ENCODE measurements around the gene PRKACA.
"Not testable (repeated sequence)": the region's sequence is repeated elsewhere in the genome, so short reads cannot be mapped to it uniquely, and the experiment has no call there.

Gene PRKACA

DNA sequence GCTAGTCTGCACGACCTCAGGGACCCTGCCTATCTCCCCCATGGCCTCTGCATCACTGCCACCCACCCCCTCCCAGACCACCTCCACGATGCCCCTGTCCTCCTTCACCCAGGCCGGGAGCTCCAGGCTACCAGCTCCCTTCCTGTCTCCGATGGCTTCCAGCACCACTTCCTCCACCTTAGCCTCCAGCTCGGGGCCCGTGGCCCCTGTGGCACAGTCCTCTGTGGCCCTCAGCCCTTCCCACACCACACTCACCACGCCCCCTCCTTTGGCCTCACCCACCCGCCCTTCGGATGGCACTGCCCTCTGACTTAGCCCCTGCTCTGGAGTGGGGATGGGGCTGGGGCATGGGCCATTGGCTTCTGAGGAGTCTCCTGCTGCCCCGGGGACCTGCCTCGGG is 62.8 kb downstream of the PRKACA start:
- DNase-seq (ENCODE audit: low read depth), result no peak
- H3K4me3 ChIP-seq (ENCODE audit: low read length), result no peak overlapping the region
- TF ChIP-seq, protein P1, sequence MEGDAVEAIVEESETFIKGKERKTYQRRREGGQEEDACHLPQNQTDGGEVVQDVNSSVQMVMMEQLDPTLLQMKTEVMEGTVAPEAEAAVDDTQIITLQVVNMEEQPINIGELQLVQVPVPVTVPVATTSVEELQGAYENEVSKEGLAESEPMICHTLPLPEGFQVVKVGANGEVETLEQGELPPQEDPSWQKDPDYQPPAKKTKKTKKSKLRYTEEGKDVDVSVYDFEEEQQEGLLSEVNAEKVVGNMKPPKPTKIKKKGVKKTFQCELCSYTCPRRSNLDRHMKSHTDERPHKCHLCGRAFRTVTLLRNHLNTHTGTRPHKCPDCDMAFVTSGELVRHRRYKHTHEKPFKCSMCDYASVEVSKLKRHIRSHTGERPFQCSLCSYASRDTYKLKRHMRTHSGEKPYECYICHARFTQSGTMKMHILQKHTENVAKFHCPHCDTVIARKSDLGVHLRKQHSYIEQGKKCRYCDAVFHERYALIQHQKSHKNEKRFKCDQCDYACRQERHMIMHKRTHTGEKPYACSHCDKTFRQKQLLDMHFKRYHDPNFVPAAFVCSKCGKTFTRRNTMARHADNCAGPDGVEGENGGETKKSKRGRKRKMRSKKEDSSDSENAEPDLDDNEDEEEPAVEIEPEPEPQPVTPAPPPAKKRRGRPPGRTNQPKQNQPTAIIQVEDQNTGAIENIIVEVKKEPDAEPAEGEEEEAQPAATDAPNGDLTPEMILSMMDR (IDR thresholded peaks at IDR 0.05; ENCODE audit: insufficient read depth, low read depth, low read length, missing control alignments), result no peak

GRCh38 chr19:14054099-14054498 is 63.5 kb downstream of the PRKACA start:
- TF ChIP-seq, protein P1 (IDR thresholded peaks at IDR 0.05; ENCODE audit: insufficient read depth, low read depth, low read length, missing control alignments), result no peak
- no peak overlapping the region for H3K4me3 ChIP-seq (ENCODE audit: low read length)
- DNase-seq (ENCODE audit: low read depth), result no peak

DNA sequence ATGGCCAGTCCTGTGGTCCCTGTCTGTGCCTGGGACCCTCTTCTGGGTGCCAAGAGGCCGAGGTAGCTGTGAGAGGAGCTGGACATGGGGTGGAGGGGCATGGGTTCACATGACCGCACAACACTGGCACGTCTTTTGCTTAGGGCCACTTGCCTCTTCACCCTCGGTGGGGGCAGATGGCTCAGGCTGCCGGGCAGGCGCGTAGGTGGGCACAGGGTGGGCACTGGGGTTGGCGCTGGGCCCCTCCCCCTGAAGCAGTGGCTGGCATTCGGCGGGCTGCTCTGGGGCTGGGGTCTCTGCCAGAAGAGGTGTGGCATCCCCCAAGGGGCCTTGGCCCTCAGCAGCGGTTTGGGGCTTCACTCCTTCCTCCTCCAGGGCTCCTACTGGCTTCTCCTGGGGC is 64.1 kb downstream of the PRKACA start:
- H3K4me3 ChIP-seq (ENCODE audit: low read length), result no peak overlapping the region
- TF ChIP-seq, protein P1 (IDR thresholded peaks at IDR 0.05; ENCODE audit: insufficient read depth, low read depth, low read length, missing control alignments), result no peak
- no peak for DNase-seq (ENCODE audit: low read depth)

GRCh38 chr19:14053032-14053431 is 64.5 kb downstream of the PRKACA start:
- TF ChIP-seq, protein P1 (IDR thresholded peaks at IDR 0.05; ENCODE audit: insufficient read depth, low read depth, low read length, missing control alignments), result no peak
- H3K4me3 ChIP-seq (ENCODE audit: low read length), result no peak overlapping the region
- DNase-seq (ENCODE audit: low read depth), result no peak

GRCh38 chr19:14052470-14052869 is 65.1 kb downstream of the PRKACA start:
- no peak for DNase-seq (ENCODE audit: low read depth)
- H3K4me3 ChIP-seq (ENCODE audit: low read length), result no peak overlapping the region
- TF ChIP-seq, protein P1 (IDR thresholded peaks at IDR 0.05; ENCODE audit: insufficient read depth, low read depth, low read length, missing control alignments), result no peak

- no peak for DNase-seq (ENCODE audit: low read depth)
- no peak overlapping the region for H3K4me3 ChIP-seq (ENCODE audit: low read length)
- TF ChIP-seq, protein P1 (IDR thresholded peaks at IDR 0.05; ENCODE audit: insufficient read depth, low read depth, low read length, missing control alignments), result no peak
Observed at GRCh38 chr19:14051980-14052379, 65.6 kb downstream of the PRKACA start.

DNA sequence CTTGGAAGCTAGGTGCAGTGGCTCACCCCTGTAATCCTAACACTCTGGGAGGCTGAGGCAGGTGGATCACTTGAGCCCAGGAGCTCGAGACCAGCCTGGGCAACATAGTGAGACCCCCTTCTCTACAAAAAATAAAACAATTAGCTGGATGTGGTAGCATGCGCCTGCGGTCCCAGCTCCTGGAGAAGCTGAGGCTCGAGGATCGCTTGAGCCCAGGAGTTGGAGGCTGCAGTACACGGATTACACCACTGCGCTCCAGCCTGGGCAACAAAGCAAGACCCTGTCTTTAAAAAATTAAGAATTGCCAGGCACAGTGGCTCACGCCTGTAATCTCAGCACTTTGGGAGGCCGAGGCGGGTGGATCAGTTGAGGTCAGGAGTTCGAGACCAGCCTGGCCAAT is 66.6 kb downstream of the PRKACA start:
- not testable (repeated sequence) for DNase-seq (ENCODE audit: low read depth); H3K4me3 ChIP-seq (ENCODE audit: low read length)

- TF ChIP-seq, protein P1 (IDR thresholded peaks at IDR 0.05; ENCODE audit: insufficient read depth, low read depth, low read length, missing control alignments), result no peak
- DNase-seq (ENCODE audit: low read depth), result no peak
- H3K4me3 ChIP-seq (ENCODE audit: low read length), result no peak overlapping the region
Observed at GRCh38 chr19:14050512-14050911, 67.0 kb downstream of the PRKACA start.

All from epithelial cell of esophagus (primary cell).